NCI-H1048 (cell line): ENCODE data around the gene MYO6.
"Not testable (repeated sequence)": the region's sequence is repeated elsewhere in the genome, so short reads cannot be mapped to it uniquely, and the experiment has no call there.

Experiments
- DNase-seq: peaks from one replicate; lab custom pipeline; 2025; lab: John Stamatoyannopoulos, UW

MYO6 gene

DNA sequence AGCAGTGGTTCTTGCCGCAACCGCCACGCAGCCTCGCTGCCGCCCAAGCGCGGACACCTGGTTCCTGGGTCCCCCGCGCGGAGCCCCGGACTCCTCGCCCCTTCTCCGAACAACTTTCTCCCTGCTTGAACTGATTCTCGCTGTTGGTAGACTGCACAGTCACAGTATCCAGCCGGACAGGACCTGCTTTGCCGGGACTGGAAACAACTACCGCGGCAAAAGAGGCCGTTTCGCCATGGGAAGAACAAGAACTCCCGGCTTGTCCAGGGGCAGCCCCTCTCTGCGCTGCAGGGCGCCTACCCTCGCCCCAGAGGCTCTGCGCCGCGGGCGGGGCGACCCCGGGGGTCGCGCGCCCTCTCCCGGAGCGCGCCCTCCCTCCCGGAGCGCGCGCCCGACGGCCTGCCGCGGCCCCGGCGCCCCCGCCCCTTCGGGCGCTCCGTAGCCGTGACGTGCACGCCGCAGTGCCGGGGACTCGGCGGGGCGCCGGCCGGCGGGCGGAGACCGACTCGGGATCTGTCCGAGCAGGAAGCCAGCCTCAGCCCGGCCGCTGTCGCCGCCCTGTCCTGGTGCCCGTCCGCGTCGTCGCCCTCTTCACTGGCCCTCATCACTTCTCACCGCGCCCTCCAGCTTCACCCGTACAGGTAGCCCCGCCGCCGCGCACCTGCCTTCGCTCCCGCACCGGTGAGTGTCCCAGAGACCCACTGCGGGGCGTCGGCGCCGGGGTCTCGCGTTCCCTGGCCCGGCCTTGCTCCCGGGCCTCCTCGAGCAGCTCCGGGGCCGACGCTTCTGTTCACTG lies at the start of gene MYO6:
Gene MYO6, plus strand, starts transcription at position 497 of the 796 bp plus-strand sequence. CDS start 68,309 bp downstream, outside the sequence.
- DNase-seq = peak; percentile 38

DNA sequence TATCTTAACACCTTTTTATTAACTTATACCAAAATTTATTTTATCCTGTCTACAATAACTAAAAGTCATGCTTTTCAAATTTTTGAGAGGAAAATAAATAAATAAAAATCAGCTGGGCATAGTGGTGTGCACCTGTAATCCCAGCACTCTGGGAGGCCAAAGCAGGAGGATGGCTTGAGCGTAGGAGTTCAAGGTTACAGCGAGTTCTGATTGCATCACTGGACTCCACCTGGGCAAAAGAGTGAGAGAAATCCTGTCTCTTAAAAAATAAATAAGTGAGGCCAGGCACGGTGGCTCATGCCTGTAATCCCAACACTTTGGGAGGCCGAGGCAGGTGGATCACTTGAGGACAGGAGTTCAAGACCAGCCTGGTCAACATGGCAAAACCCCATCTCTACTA lies 40.7 kb upstream of the MYO6 start:
- not testable (repeated sequence) for DNase-seq

DNA sequence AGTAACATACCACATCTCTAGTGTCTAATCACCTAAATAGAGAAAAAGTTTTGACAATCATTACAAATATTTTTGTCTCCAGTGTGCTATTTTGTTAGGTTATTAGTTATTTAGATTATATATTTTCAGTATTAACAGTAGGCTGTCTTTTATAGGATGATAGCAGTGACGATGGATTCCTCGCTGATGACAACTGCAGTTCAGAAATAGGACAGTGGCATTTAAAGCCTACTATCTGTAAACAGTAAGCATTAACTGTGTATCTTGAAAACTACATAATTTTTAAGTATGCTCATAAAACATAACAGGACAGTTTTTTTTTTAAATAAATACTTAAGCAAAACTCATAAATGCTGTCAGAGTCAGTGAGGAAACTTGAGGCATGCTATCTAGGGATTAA lies 37.9 kb upstream of the MYO6 start:
- DNase-seq = no peak

DNA sequence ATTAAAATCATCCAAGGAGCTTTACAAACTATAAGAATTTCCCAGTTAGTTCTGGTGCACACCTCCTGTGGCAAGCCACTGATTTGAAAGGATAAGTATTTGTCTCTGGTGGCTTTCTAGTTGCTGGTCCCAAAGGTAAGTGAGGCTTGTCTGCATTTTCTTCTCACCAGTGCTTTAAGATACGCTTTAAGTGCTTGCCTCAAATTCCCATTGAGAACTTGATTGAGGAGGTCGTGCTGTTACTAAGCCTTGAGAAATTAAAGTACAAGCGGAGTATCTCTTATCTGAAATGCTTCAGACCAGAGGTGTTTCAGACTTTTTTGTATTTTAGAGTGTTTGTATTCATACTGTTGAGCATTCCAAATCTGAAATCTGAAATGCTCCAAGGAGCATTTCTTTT lies 29.9 kb upstream of the MYO6 start:
- DNase-seq = no peak

DNA sequence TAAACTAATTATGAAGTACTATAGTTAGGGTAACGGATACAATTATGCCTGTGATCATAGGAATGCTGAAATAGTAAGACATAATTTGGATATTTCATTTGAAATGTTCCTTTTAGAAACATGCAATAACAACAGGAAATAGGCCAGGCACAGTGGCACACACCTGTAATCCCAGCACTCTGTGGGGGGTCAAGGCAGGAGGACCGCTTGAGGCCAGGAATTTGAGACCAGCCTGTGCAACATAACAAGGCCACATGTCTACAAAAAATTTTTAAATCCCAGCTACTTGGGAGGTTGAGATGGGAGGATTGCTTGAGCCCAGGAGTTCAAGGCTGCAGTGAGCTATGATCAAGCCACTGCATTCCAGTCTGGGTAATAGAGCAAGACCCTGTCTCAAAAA lies 25.7 kb upstream of the MYO6 start:
- DNase-seq = no peak

DNA sequence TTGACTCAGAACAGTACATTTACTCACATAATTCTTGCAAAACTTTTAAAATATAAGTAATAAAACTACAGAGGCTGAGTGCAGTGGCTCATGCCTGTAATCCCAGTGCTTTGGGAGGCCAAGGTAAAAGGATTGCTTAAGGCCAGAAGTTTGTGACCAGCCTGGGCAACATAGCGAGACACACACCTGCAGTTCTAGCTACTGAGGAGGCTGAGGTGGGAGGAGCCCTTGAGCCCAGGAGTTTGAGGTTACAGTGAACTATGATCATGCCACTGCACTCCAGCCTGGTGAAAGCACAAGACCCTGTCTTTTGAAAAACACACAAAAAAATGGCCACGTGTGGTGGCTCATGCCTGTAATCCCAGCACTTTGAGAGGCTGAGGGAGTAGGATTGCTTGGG lies 21.8 kb upstream of the MYO6 start:
- no peak for DNase-seq

DNA sequence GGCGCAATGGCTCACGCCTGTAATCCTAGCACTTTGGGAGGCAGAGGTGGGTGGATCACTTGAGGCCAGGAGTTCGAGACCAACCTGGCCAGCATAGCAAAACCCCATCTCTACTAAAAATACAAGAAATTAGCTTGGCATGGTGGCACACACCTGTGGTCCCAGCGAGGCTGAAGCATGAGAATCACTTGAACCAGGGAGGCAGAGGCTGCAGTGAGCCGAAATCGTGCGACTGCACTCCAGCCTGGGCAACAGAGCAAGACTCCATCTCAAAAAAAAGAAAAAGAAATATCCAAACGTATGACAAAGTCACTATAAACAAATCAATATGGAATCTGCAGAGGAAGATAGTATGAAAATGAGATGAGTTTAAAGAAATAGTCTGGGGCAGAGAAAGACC lies 18.0 kb upstream of the MYO6 start:
- DNase-seq = not testable (repeated sequence)

DNA sequence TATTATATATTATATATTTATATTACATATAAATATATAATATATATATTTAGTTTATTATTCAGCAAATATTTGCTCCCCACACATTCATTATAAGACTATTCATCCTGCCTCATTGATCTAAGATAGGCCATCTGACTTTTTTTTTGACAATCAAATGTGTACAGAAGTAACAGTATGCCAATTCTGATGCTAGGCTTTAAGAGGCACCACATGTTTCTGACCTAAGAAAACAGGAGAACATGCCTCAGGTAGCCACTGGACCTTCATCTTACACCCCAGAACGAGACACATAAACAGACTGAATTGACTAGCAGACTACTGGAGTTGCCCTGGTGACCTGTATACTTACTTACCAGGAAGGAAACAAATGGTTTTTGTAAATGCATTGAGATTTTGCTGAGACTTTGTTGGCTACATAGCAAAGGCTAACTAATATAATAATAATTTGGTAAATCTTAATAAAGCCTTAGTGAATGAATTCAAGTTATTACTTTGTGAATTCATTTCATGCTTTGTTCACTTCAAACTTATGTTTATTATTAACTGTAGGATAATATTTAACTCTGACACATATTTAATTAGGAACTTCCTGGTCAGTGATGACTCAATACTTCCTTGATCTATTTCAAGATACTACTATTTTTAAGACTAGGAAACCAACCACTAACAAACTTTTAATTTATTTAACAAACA lies 13.4 kb upstream of the MYO6 start:
- no peak for DNase-seq

DNA sequence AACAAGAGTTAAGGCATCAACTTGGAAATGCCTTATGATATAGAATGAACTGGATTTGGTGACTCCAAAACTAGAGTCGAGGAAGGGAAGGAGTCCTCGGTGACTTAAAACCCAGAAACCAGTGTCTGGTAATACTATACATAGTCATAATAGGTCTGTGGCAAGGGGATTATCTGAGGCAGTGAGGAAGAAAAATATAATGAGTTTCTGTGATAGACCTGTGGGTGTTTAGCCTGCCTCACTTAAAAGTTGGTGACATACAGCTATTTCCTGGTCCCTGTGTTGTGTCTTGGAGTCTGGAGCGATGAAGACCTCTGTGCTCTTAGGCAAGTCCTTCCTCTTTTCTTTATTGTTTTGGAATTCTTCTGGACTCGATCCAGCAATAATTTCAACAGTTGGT lies 5.1 kb upstream of the MYO6 start:
- DNase-seq = no peak

DNA sequence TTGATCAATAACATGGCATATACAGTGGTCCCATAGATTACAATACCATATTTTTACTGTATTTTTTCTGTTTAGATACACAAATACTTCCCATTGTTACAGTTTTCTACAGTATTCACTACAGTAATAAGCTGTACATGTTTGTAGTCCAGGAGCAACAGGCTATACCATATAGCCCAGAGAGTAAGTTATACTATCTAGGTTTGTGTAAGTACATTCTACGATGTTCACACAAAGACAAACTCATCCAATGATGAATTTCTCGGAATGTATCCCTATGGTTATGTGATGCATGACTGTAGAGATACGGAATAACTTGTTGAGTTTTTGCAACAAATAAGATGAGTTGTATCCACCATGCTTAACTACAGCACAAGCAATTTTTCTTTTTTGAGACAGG lies 3.6 kb upstream of the MYO6 start:
- DNase-seq = no peak

DNA sequence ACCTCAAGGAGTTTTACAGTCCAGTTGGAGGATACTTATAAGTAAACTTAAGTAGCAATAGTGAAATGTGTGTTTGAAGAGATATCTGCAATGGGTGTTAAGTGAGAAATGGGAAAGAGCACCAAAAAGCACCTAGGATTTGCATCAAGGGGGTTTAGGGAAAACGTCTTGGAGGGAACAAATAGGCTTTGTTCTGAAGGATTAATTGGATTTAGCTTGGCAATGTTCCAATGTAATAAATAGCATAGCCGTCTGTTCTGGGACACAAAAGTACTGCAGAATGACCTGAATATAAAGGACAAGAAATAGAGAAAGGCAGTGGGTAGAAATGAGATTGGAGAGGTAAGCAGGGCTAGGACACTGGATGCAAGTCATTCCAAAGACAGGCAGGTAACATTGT lies 2.8 kb upstream of the MYO6 start:
- peak; percentile 16 for DNase-seq

DNA sequence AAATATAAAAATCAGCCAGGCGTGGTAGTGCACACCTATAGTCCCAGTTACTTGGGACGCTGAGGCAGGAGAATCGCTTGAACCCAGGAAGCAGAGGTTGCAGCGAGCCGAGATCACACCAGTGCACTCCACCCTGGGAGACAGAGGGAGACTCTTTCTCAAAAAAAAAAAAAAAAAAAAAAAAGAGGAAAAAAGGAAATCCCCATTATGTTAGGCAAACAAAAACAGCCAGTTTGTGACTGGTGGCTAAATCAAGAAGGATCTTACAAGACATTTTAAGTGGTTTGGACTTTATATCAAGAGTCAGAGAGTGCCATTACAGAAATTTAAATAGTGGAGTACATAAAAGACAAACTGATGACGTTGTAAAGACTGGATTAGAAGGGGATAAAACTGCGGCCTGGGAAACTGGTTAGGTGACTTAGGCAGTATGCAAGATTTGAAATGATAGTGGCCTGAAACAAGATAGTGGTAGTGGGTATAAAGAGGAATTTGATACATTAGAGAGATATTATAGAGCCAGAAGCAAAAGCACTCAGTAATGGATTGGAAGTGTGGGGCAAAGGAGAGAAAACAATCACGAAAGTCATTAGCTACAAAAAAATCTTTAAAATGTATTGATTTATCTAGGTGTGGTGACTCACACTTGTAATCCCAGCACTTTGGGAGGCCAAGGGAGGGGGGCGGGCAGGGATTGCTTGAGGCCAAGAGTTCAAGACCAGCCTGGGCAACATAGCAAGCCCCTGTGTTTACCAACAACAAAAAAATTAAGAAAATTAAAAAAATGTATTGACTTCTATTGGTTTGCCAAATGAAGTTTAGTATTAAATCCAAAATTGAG lies 1.7 kb upstream of the MYO6 start:
- no peak for DNase-seq

DNA sequence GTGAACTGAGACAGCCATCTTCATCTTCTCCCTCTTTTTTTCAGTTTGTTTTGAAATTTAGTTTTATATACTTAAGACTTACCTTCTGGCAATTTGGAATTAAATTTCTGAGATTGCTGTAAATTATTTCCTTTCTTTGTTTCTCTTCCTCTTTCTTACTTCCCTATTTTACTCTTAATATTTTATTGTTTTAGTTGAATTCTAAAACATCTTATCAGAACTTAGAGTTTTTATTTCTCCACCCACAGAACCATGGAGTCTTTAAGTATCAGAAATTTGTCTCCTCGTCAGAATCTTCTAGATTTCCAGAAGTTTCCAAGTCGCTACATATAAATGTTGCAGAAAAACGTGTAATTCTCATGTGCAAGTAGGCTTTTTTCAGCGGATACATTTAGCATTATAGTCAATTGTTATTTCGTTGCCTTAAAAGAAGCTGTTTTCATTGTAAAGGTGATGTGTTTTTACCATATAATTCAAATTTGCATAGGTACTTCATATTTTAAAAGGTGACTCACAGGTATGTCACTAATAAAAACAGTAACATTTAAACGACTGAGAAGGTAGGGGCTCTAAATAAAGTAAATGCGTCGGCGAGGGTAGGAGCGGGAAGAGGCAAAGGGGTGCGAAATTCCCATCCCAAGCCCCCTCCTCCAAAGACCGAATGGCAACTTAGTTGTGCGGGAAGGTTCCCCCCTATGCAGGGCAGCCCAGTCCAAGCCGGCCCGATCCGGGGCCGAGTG lies 866 bp upstream of the MYO6 start:
- DNase-seq = no peak

DNA sequence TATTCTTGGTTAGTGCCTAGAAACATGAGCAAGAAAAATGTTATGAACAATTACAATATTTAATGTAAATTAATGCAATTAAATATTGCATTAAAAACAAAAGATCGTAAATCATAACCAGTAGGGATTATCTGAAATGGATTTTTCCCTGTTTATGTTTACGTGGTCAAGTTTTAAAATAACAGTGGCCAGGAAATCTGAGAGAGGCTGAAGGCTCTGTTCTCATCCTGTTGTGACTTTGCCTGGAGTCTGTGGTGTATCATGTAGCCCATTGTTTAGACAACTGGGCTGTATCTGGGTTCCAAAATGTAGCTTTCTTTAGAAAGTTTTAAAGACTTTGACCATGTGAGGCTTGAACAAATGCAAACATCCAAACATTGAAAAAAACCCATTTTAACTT lies 2.4 kb downstream of the MYO6 start:
- DNase-seq = no peak

DNA sequence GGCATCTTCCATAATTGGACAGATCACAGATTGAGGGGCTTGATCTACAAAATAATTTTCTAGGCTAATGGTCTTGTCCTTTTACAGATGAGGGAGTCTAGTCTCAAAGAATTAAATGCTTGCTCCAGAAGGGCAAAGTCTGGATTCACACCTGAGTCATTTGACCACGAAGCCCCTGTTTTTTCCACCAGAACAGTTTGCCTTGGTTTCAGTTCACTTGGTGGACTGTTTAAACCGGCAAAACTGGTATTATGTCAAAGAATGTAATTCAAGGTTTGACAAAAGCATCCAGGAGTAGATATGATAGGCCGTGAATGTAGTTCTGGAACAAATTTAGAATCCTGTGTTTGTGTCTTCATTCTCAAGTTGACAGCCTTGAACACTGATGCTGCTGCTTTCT lies 3.3 kb downstream of the MYO6 start:
- DNase-seq = no peak

DNA sequence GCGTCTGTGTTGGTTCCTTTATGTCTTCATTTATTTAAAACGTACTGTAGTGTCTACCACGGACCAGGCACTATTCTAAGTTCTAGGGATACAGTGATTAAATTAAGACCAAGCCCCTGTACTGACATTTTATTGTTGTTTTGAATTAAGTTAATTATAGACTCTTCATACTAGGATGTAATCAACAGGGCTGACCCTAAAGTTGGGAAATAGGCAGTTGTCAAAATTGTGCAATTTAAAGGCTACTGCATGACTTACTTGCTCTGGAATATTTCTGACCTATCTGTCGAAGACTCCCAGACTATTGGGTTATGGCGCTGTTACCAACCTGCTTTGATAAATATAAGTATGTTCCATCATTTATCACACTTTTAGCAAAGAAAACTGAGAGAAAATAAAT lies 6.7 kb downstream of the MYO6 start:
- DNase-seq = no peak

DNA sequence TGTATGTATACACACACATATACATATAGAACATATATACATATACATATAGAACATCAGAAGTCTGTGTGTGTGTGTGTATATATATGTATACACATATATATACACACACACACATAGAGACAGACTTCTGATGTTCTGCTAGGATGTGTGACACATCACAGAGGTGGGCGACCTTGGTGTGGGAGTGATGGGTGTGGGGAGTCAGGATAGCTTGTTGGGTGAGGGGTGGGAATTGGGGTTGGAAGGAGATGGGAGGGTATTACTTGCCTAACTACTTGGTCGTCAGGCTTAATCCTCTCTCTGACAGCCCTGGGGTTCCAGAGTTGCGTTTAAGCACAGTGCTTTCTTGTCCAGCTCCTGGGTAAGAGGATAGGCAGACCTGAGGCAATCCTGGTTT lies 8.3 kb downstream of the MYO6 start:
- no peak for DNase-seq

DNA sequence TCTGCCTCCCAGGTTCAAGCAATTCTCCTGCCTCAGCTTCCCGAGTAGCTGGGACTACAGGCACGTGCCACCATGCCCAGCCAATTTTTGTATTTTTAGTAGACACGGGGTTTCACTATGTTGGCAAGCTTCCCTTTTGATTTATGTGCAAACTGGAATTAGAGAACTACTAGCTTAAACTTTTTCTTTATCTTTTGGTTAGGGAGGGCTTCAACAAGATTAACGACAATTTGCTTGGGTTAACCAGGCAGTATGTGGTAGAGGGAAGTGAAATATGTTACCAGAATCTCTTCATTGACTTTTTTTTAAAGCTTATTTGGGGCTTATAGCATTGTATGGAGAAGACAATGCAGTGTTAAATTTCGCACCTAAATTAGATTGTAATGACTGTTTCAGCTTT lies 9.0 kb downstream of the MYO6 start:
- DNase-seq = no peak

DNA sequence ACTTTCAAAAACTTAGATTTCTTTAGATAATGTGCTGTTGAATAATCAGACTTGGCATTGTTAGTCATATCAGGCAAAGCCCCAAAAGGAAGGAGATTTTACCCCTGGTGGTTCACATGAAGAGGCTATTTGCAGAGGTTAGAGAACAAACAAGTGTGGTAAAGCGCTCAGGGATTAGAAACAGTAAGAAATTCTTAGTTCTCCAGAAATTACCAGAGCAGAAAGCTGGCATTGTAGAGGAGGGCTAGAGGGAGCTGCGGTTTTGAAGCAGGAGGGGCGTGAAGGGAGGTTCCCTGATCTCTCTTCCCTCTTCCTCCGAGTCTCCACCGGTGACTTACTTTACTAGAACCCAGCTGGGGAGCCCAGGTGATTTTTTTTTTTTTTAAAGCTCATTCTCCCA lies 10.2 kb downstream of the MYO6 start:
- no peak for DNase-seq

DNA sequence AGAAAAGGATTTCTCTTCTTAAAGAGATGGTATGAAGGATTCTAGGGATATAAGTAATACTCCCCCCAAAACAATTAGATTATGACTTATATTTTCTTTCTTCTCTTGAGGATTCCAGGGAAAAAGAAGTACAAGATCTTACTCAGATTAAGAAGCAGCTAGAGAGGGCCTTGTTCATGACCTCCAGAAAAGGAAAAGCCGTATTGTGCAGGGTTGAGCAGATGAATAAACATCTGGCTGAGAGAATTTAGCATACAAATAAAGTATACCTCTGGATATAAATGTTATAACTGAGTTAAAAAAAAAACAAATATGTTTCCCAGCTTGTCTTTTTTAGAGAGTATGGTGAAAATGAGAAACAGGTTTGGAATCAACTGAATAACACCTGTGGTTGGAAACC lies 11.3 kb downstream of the MYO6 start:
- DNase-seq = no peak

DNA sequence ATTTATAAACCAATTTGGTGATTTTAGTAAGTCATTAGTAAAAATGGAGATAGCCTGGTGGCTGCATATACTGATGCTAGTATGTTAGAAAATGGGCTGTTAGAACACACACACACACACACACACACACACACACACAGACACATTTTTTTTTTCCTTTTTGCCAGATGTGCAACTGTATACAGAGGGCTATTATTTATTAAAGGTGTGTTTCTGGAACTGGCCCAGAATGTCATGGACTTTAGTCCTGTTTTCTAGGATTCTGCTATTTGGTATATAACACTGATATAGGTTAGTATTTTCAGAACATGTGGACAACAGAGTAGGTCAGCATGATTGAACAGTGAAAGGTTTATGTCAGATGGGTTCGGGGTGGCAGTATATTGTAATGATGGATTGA lies 12.4 kb downstream of the MYO6 start:
- no peak for DNase-seq

DNA sequence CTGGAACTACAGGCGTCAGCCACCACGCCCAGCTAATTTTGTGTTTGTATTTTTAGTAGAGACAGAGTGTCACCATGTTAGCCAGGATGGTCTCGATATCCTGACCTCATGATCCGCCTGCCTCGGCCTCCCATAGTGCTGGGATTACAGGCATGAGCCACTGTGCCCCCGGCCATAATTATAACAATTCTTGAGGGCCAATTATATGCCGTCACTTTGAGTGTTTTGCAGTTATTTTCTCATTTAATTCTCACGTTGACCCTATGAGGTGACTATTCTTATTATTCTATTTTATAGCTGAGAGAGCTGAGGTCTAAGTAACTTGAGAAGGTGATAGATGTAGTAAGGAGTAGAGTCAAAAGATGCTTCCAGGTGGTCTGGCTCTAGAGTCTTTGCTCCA lies 13.0 kb downstream of the MYO6 start:
- no peak for DNase-seq
